Globus pallidus (tissue), 1 donor: ENCODE data around the gene GLYAT.
"Not testable (repeated sequence)": the region's sequence is repeated elsewhere in the genome, so short reads cannot be mapped to it uniquely, and the experiment has no call there.

Experiments
- DNase-seq: peaks from one replicate; pipeline ENCODE4 v3.0.0-alpha.2; 2015; ENCODE audit warnings: low spot score

The GLYAT gene

DNA sequence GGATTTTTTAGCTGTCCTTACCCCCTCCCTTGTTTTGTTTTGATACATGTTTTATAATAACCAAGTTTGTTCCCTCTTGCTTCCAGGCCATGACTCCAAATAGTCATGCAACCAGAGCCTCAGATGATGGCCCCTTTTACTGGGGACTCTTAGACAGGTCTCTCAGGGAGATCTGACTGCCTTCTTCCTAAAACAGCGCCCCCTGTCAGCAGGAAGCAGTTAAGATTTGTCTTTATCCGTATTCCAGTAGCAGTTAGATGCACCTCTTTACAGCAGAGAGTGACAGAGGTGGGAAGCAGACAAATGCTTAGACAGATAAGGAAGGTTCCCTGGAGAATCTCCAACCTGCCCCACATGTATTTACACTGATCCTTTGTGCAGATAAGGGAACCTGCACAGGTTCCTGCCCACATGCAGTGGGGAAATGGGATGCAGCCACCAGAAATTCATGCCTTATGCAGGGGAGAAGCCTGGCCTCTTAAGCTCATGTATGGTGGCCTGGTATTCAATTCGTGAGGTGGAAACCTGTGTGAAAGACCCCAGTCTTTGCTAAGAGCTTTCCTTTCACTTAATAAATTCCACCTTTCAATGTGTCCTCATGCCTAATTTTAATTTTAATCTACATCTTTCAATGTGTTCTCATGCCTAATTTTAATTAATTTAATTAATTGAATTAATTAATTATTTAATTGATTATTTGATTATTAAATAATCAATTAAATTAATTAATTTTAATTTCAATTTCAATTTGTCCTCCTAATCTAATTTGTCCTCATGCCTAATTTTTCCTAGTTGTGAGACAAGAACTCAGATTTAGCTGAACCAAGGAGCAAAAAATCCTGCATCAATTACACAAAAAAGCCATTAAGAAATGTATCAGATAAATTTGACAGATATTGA, 11.5 kb upstream of the GLYAT start:
- no peak for DNase-seq

DNA sequence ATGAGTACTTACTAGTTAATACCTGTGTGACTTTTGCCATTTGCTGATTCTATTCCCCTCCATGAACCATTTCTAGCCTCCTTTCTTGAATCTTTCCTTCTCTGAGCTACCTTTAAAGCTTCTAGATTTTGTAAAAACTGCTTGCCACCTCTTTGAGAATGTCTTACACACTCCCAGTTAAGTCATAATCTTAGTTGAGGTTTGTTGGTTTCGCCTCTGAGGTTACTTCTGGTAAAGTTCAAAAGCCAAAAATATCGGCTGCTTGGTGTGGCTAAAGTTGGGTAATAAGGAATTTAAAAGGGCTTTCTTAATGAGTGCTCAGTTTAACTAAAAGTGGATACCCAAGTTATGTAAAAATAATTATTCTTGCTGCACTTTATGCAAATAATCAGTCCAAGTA, 10.4 kb upstream of the GLYAT start:
- DNase-seq: no peak

DNA sequence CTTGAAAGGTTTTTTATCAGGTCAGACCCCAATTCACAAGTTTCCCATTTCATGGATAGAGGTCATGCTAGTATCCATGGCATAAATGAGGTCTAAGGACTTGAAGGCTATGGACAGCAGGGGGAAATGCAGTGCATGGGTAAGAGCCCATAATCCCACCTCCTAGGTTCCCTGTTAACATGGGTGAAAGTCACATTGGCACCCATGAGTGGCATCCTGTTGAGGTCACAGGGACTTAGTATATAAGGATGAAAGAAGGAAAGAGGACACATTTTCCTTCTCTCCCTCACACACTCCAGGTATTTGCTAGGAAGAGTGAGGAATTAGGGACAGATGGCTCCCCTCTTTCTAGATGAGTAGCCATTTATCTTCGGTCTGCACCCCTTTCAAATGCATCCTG, 9.4 kb upstream of the GLYAT start:
- DNase-seq: no peak

DNA sequence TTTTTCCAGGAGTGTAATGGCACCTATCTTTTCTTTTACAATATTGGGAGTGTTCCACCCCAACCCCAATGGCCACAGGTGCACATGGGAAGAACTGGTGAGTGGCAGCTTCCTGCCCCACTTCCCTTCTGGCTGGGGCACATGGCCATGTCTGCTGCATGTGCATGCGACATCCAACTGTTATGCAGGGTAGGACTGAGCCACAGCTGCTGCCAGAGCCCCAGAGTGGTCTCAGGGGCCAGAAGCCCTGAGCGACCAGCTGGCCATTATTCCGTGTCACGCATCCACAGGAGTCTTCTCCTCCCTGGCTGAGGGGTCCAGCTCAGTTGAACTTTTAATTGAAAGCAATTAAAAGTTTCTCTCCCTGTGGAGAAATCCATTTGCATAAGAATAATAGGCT, 8.7 kb upstream of the GLYAT start:
- DNase-seq: no peak

DNA sequence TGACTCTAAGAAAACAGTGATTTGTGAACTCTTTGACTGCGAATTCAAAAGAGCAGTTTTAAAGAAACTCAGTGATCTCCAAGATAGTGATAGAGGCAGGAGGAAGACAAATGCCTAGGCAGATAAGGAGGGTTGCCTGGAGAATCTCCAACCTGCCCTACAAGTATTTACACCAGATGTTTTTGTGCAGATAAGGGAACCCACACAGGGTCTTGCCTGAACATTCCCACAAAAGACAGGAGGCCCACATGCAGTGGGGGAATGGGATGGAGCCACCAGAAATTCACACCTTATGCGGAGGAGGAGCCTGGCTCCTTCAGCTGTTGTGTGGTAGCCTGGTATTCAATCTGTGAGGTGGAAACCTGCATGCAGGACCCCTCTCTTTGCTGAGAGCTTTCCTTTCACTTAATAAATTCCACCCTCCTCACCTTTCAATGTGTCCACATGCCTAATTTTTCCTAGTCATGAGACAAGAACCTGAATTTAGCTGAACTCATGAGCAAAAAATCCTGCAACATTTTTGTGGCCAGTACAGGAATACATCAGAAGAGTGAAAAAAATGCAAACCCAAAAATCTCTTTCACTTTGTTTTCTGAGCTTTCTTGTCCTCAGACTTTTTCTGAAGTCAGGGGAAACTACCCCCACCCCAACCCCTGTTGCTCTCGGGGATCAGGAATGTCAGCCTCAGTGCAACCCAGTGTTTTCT, 8.1 kb upstream of the GLYAT start:
- DNase-seq: no peak

DNA sequence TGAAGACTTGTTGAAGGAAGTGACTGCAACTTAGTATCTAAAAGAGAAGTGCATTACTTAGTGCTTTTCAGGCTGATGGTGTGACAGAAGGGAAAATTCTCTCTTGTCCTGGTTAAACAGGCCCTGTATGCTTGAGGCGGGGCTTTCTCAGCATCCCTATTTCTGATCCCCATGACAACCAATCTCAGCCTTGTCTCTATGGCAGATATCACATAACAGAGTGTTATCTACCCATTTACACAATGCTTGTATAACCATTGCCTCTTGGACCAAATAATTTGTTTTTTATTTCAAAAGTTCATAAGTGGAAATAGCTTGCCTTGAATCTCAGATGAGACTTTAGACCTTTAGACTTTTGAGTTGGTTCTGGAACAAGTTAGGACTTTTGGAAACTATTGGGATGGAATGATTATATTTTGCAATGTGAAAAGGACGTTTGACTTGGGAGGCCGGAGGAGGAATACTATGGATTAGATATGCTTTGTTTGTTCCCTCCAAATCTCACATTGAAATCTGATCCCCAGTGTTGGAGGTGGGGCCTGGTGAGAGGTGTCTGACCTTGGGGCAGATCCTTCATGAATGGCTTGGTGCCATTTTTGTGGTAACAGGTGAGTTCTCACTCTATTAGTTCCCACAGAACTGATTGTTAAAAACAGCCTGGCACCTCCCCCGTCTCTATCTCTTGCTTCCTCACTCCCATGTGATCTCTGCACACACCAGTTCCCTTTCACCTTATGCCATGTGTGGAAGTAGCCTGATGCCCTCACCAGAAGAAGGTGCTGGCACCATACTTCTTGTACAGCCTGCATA, 3.1 kb upstream of the GLYAT start:
- DNase-seq: no peak

DNA sequence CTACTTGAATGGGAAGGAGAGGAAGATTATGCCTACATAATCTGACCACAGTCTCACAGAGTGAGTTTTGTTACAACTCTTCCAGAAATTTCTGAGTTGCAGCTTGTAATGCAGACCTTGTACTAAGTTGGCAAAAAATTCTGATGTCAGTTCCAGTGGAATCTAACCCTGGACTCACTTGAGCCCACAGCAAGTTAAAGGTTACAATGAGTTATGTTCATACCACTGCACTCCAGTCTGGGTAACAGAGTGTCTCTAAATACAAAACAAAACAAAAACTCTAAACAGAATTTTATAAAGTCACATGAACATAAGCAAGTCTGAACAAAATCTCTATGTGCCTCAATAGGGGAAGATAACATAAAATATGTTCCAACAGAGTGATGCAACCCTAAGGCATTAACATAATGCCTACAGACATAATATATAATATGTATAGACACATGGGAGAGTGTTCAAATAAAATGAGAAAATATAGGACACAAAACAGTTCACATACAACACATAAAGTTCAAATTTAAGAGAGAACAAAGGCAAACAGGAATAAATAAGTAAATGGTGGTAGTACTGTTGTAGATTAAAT, 1.1 kb downstream of the GLYAT start:
- DNase-seq: no peak

DNA sequence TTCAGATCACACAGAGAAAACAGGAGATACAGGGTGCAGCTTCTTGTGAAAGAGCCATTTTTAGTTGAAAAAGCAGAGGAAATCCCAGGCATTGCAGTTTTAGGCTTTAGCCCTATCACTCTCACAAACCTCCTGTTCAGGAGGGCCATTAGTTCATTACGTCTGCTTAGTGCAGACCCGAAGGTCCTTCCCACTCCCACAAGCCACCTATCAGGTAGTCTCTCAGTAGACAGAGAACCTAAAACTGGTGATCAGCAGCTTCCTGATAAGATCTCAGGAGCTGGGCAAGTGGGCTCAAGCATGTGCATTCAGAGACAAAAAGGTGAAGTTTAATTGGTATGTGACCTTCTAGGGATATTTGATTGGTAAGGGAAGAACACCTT, 4.3 kb downstream of the GLYAT start:
- DNase-seq: no peak

DNA sequence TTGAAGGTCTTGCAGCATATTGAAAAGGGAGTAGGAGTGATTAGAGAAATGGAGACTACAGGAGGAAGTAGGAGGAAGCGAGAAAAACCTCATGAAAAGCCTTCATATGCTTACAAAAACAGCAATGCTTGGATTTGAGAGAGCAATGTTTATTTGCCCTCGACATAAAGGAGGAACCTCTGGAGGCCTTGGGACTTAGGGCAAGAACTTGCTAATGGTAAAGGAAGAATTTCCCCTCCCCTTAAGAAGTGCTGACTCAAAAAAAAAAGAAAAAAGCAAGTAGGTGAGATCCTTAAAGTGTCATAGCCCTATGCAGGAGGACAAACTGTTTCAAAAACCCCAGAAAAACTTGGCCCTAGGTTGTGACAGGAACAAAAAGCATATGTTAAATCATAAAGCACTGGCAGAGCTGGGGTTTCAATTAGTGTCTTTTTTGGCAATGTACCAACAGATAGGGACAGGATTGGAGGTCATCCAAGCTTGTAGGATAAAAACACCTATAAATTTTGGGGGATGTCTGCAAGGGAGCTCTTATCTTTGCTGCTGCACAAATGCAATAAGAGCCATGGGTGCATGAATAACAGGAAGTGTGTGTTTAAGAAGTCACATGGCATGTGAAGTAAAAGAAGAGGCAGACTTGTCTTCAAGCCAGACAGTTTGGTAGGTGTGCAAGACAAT, 4.9 kb downstream of the GLYAT start:
- DNase-seq: no peak

DNA sequence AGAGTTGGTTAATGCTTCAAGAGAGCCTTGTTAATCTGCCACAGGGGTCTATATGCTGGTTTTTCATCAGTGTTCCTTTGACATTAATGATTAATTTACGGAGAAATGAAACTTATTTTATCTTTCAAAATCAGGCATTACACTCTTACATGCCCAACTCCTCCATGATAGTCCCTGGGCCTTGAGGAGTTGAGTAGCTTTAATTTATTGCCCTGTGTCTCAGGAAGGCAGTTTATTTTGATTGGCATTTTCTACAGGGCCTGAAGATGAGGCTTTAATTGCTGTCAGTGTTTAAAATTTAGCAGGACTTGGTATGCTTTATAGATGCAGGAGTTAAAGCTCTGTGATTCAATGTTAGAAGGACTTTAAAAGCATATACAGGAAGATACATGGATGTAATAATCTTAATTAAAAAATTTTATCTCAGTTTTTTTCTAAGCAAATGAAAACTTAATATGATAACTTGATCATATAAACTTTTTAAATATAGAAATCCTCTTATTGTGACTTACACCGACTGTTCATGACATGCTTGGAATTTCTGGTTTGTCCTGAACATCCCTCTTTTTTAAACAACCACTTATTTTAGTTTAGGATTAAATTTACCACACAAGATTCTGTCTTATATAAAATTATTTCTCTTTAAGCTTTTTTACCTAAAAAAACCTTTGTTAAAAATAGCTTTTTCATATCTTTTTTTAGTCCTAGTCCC, 12.2 kb downstream of the GLYAT start:
- DNase-seq: no peak

DNA sequence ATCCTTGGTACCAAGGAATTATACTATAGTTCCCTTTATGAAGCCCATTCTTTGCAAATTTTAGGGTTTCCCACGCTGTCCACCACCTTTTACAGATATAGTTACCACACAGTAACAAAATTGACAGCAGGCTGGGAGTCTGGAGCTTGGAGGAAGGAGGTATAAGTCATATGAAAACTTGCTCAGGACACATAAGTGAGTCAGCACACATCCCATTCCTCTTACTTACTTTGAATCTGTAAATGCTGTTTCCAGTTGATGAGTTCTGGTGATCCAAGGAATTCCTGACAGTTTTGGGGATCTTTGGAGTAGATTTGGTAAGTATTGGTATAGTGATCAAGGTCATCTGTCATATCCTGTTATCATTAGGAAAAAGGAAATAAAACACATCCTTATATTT, 19.2 kb downstream of the GLYAT start:
- no peak for DNase-seq

DNA sequence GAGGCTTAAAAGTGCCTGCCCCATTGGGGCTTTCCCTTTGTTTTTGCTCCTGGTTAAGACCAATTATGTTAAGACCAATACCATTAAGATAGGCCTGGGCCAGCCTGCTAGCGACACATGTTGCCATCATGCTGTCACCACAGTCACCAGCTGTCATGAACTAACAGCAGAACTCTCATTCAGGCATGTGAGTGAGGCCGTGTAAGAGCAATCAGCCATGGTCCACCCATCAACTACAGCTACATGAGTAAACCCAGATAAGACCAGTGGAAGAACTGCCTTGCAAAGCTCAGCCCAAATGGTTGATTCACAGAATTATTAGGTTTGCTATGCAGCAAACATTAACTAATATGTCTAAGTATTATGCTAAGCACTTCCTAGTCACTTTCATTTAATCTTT, 19.9 kb downstream of the GLYAT start:
- no peak for DNase-seq

DNA sequence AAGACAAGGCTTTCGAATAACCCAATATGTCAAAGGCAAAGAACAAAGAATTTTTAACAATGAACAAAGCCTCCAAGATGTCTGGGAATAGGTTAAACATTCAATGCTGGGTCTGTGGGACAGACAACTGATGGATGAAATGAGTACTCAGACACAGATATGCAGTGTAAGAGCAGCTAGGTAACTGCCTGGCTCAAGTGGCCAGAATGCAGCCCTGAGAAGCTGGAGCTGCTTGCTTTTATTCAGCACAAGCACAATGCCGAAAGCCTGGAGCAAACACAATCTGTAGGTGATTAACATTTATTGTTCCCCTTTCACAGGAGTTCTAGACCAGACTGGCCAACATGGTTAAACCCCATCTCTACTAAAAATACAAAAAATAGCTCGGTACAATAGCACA, 24.0 kb downstream of the GLYAT start:
- DNase-seq: no peak

DNA sequence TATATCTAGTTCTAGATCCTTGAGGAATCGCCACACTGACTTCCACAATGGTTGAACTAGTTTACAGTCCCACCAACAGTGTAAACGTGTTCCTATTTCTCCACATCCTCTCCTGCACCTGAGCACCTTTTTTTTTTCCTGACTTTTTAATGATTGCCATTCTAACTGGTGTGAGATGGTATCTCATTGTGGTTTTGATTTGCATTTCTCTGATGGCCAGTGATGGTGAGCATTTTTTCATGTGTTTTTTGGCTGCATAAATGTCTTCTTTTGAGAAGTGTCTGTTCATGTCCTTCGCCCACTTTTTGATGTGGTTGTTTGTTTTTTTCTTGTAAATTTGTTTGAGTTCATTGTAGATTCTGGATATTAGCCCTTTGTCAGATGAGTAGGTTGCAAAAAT, 34.9 kb downstream of the GLYAT start:
- DNase-seq: not testable (repeated sequence)

DNA sequence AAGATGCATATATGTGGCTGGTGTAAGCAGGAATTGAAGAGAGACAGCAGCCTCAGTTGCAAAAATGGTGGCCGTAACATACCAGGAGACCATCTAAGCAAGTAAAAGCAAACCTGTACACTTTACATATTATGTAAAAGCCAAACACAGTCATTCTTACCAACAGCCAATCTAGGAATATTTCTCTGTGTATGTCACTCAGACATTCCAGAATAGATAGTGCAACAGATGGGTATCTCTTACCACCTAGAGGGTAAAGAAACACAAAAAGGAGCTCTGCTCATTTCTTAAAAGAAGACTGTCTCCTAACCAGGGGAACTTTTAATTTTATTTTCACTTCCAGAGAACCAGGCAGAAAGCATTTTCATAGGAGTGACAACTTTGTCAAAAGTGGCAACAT, 38.7 kb downstream of the GLYAT start:
- no peak for DNase-seq

DNA sequence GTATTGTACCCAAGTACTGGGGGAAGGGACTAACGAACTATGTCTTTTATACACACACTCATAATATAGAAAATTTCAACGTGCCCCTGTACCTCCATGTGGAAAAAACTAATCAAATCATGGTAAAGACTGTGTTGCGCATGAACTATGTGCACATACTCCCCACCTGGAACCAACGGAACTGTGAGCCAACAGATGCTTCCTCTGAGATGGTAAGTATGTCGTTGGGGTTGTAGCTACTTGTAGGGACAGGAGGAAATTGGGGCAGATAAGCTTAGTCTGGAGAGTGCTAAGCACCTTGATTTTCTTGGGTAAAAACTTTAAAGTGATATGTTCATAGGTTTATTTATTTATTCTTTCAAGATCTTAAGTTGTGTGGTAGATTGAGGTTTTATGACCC, 40.1 kb downstream of the GLYAT start:
- DNase-seq: no peak

DNA sequence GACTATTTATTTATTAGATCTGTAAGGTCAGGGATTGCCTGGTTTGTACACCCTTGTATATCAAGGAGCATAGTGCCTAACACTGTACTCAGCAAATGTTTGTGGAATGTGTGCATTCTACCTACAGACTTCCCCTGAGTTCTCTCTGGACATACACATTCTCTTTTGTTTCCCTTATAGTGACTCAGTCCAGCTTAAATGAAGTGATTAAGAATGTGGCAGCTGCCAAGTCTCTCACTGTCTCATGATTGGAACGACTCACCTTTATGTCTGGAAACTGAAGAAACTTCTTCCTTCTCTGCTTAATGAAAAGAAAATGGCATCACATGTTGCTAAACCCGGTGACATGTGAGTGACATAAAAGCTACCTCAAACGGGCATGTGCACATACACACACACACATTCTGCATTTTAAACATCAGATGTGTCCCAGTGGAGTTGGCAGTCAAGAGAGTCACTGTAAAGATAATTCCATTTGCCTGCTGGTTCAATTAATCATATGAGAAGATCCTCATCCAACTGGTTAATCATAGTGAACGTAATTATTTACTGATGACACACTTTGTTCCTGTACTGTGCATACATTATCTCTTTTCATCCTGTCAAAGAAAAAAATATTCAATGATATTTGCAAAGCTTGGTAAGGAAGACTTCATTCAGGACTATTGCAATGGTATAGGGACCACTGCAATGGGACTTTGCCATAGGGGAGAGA, 42.8 kb downstream of the GLYAT start:
- no peak for DNase-seq

DNA sequence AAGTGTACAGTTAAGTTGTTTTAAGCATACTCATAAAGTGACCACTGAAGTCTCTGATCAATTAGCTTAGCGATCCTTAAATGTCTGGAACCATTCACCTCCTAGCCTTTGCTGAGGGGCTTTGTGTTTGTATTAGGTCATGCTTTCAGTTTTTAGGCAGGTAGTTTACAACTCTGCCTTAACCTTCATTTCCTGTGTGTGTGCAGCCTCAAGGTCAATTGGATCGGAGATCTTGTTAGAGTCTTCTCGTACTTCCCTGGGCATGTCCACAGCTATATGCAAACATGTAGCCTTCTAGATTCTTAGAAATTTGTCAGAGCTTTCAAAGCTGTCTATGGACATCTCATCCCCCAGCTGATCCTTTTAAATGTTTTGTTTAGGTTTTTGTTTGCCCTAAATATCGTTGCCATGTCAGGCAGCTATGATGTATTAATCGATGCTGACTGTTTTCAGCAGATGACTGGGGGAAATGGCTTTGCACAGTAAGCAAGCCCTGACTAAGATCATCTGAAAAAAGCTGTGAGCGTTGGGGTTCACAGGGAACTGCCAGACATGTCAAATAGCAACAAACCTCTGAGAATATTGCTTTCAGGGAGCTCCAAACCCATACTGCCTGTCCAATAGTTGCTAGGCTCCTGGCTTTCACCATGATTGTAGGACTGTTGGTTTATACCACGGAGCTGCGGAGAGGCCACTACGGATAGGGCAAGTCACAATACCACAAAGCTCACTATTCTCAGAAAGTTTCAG, 45.6 kb downstream of the GLYAT start:
- no peak for DNase-seq

DNA sequence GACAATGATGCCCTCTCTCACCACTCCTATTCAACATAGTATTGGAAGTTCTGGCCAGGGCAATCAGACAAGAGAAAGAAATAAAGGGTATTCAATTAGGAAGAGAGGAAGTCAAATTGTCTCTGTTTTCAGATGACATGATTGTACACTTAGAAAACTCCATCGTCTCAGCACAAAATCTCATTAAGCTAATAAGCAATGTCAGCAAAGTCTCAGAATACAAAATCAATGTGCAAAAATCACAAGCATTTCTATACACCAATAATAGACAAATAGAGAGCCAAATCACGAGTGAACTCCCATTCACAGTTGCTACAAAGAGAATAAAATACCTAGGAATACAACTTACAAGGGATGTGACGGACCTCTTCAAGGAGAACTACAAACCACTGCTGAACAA, 49.1 kb downstream of the GLYAT start:
- DNase-seq: not testable (repeated sequence)

DNA sequence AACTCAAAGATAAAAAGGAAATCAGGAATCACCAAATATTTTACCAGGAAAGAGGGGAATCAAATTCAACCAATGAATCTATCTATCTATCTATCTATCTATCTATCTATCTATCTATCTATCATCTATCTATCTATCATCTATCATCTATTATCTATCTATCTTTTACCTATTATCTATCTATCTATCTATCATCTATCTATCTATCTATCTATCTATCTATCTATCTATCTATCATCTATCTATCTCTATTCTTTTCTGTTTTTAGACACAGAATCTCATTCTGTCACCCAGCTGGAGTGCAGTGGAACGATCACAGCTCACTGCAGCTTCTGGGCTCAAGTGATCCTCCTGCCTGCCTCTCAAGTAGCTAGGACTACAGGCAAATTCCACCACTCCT, 54.2 kb downstream of the GLYAT start:
- not testable (repeated sequence) for DNase-seq
